Measurements from ENCODE around the gene NRN1. TPM values are rescaled to one million over a fixed set of nuclear protein-coding genes. Genes with fewer than 3 reads are reported as not detected.

The NRN1 gene
- total RNA-seq, 1 experiment from 2014 or later: 0.18 TPM

DNA sequence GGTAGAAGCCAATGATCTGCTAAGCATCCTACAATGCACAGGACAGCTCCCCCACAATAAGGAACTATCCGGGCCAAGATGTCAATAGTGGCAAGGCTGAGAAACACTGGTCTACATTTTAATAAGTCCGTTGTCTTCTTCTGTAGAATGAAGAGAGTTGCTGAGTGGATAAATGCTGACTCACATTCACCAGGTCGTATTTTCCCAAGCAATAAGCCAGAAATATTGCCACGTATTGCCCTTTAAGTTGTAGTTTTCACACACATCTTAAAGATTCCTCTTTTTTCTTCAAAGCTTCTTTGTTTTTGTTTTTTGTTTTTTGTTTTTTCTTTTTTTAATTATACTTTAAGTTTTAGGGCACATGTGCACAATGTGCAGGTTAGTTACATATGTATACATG, 30.5 kb upstream of the NRN1 start:
- Histone ChIP-seq H3K4me1 (ENCODE audit: control insufficient read depth, insufficient read depth, low read length) (no peaks in the 10 kb centered on the region), H3K9me3 (ENCODE audit: control insufficient read depth, insufficient read depth, low read depth, low read length) (no peaks in the 10 kb centered on the region), H3K27me3 (ENCODE audit: control insufficient read depth, insufficient read depth, low read length) (peaks cover 8% of the 10 kb centered on the region), H3K4me3 (ENCODE audit: low read depth in 2 of 2, low read length in 2 of 2) (no peak overlapping the region), H3K36me3 (ENCODE audit: control insufficient read depth, insufficient read depth, low read length) (no peaks in the 10 kb centered on the region), H3K27ac (ENCODE audit: low read length) (no peak overlapping the region)
- DNase-seq (ENCODE audit: low read depth, low spot score) (no peak), ATAC-seq (no peak)
- ChIA-PET POLR2A (no interaction called here), CTCF (no interaction called here)
- no TSS peak for BruUV-seq (replicated peaks)
- in situ Hi-C loops (cut with HindIII; ENCODE audit: low pct_unique_long_range_greater_than_20kb, low sequenced_read_pairs): no loop called here
- intact Hi-C loops (cut with micrococcal nuclease; ENCODE audit: unreplicated experiment): no loop called here
- TF ChIP-seq POLR2AphosphoS5 (IDR thresholded peaks at IDR 0.05; ENCODE audit: low read depth, low read length) (no peak), TCF7L2 (IDR thresholded peaks at IDR 0.05; ENCODE audit: low read depth, low read length) (no peak), SIN3A (IDR thresholded peaks at IDR 0.05; ENCODE audit: borderline replicate concordance, insufficient read depth, low read depth, low read length) (no peak)
- TF ChIP-seq, protein P1, sequence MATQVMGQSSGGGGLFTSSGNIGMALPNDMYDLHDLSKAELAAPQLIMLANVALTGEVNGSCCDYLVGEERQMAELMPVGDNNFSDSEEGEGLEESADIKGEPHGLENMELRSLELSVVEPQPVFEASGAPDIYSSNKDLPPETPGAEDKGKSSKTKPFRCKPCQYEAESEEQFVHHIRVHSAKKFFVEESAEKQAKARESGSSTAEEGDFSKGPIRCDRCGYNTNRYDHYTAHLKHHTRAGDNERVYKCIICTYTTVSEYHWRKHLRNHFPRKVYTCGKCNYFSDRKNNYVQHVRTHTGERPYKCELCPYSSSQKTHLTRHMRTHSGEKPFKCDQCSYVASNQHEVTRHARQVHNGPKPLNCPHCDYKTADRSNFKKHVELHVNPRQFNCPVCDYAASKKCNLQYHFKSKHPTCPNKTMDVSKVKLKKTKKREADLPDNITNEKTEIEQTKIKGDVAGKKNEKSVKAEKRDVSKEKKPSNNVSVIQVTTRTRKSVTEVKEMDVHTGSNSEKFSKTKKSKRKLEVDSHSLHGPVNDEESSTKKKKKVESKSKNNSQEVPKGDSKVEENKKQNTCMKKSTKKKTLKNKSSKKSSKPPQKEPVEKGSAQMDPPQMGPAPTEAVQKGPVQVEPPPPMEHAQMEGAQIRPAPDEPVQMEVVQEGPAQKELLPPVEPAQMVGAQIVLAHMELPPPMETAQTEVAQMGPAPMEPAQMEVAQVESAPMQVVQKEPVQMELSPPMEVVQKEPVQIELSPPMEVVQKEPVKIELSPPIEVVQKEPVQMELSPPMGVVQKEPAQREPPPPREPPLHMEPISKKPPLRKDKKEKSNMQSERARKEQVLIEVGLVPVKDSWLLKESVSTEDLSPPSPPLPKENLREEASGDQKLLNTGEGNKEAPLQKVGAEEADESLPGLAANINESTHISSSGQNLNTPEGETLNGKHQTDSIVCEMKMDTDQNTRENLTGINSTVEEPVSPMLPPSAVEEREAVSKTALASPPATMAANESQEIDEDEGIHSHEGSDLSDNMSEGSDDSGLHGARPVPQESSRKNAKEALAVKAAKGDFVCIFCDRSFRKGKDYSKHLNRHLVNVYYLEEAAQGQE (IDR thresholded peaks at IDR 0.05; ENCODE audit: insufficient read depth in 1 of 2, low read depth in 2 of 2, low read length in 1 of 2): no peak
- TF ChIP-seq, protein P2, sequence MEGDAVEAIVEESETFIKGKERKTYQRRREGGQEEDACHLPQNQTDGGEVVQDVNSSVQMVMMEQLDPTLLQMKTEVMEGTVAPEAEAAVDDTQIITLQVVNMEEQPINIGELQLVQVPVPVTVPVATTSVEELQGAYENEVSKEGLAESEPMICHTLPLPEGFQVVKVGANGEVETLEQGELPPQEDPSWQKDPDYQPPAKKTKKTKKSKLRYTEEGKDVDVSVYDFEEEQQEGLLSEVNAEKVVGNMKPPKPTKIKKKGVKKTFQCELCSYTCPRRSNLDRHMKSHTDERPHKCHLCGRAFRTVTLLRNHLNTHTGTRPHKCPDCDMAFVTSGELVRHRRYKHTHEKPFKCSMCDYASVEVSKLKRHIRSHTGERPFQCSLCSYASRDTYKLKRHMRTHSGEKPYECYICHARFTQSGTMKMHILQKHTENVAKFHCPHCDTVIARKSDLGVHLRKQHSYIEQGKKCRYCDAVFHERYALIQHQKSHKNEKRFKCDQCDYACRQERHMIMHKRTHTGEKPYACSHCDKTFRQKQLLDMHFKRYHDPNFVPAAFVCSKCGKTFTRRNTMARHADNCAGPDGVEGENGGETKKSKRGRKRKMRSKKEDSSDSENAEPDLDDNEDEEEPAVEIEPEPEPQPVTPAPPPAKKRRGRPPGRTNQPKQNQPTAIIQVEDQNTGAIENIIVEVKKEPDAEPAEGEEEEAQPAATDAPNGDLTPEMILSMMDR (IDR thresholded peaks at IDR 0.05): no peak

DNA sequence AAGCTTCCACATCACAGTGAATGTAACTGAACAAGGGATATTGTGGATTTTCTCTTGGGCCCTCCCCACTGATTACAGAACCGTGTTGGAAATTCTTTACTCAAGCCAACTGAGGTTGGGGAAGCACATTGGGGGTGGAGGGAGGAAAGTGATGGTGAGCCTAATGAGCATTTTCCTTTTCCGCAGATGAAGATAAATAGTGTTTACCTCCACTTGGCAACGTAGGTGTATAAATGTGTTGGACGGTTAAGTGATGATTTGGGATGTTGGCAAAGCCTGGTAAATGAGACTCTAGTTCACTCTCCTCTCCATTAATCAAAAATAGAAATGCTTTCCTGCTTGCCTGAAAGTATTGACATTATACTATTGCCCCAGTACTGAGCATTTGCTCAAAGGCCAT, 27.1 kb upstream of the NRN1 start:
- Histone ChIP-seq H3K36me3 (ENCODE audit: control insufficient read depth, insufficient read depth, low read length) (no peaks in the 10 kb centered on the region), H3K27me3 (ENCODE audit: control insufficient read depth, insufficient read depth, low read length) (peaks cover 3% of the 10 kb centered on the region; the same call in 1 of the 2 replicates), H3K9me3 (ENCODE audit: control insufficient read depth, insufficient read depth, low read depth, low read length) (no peaks in the 10 kb centered on the region), H3K4me1 (ENCODE audit: control insufficient read depth, insufficient read depth, low read length) (no peaks in the 10 kb centered on the region), H3K4me3 (ENCODE audit: low read depth in 2 of 2, low read length in 2 of 2) (no peak overlapping the region), H3K27ac (ENCODE audit: low read length) (no peak overlapping the region)
- intact Hi-C loops (cut with micrococcal nuclease; ENCODE audit: unreplicated experiment) (no loop called here), in situ Hi-C loops (cut with HindIII; ENCODE audit: low pct_unique_long_range_greater_than_20kb, low sequenced_read_pairs) (no loop called here)
- ATAC-seq (no peak), DNase-seq (ENCODE audit: low read depth, low spot score) (no peak)
- TF ChIP-seq, protein P2 (IDR thresholded peaks at IDR 0.05): no peak
- TF ChIP-seq POLR2AphosphoS5 (IDR thresholded peaks at IDR 0.05; ENCODE audit: low read depth, low read length): no peak
- no peak for TF ChIP-seq TCF7L2 (IDR thresholded peaks at IDR 0.05; ENCODE audit: low read depth, low read length)
- no peak for TF ChIP-seq SIN3A (IDR thresholded peaks at IDR 0.05; ENCODE audit: borderline replicate concordance, insufficient read depth, low read depth, low read length)
- TF ChIP-seq, protein P1 (IDR thresholded peaks at IDR 0.05; ENCODE audit: insufficient read depth in 1 of 2, low read depth in 2 of 2, low read length in 1 of 2): no peak
- CTCF ChIA-PET: no interaction called here
- BruUV-seq (replicated peaks): no TSS peak
- POLR2A ChIA-PET: interaction anchor here (0.6 kb wide), 1 partner anchor 13 kb away, joined by 8 read pairs; no protein-coding TSS in a partner anchor
